B cell (primary cell): Measurements from ENCODE around the gene ZNF532. TPM values are rescaled to one million over a fixed set of nuclear protein-coding genes. Genes with fewer than 3 reads are reported as not detected.
"Not testable (repeated sequence)": the region's sequence is repeated elsewhere in the genome, so short reads cannot be mapped to it uniquely, and the experiment has no call there.

Experiments
- ATAC-seq: fragments of 200-7000 bp; cut with Tn5 transposase; one replicate; pipeline ENCODE4 v1.10.0; 2021; ENCODE audit warnings: low read depth, mild to moderate bottlenecking, moderate number of reproducible peaks, moderate library complexity
- CTCF ChIA-PET: fragments of 350-600 bp; sonication (Branson Sonifier 250); formaldehyde crosslinking; loops from one replicate; lab custom pipeline; 2021; ENCODE audit warnings: antibody characterized with exemption, inconsistent platforms; lab: Charles Lee
- POLR2A ChIA-PET: fragments of 350-600 bp; sonication (Branson Sonifier 250); formaldehyde crosslinking; loops from one replicate; lab custom pipeline; 2021; ENCODE audit warnings: antibody characterized with exemption; lab: Charles Lee
- DNase-seq: peaks from one replicate; pipeline ENCODE4 v3.0.0; 2013
- H2AFZ ChIP-seq: 2 replicates; pipeline ENCODE4 v1.6.1; 2012; ENCODE audit warnings: mild to moderate bottlenecking, low read depth, low read length; ENCODE audit not compliant: insufficient read depth, poor library complexity, severe bottlenecking
- H3K27ac ChIP-seq, 2 donors: 1 replicate in 1 of 2; 2 replicates in 1 of 2; pipeline ENCODE4 v1.5.1; 2012 to 2013; ENCODE audit warnings: low read length in 2 of 2, mild to moderate bottlenecking in 2 of 2, moderate library complexity in 1 of 2
- H3K27me3 ChIP-seq, 4 experiments: fragments of 200-600 bp in 1 of 4; sonication (generic) in 1 of 4; replicated peaks in 1 of 4; 1 replicate in 2 of 4; 2 replicates in 2 of 4; pipeline versions ENCODE4 v1.6.1 to v1.7.0; 2013 to 2016; ENCODE audit warnings: low read length in 3 of 4, mild to moderate bottlenecking in 2 of 4, mixed read lengths in 1 of 4, moderate library complexity in 1 of 4; ENCODE audit not compliant: insufficient read depth in 4 of 4, control insufficient read depth in 3 of 4; ENCODE audit errors: control extremely low read depth in 1 of 4
- H3K36me3 ChIP-seq, 2 experiments: replicated peaks in 1 of 2; 1 replicate in 1 of 2; 2 replicates in 1 of 2; pipeline versions ENCODE4 v1.6.1 to v1.7.1; 2013; ENCODE audit warnings: low read length in 1 of 2; ENCODE audit not compliant: insufficient read depth in 2 of 2, control insufficient read depth in 1 of 2; ENCODE audit errors: control extremely low read depth in 1 of 2, extremely low read depth in 1 of 2
- H3K4me1 ChIP-seq, 2 donors: fragments of 200-600 bp in 1 of 2; sonication (generic) in 1 of 2; 1 replicate in 1 of 2; 2 replicates in 1 of 2; pipeline versions ENCODE4 v1.5.1 to v1.6.1; 2013 to 2017; ENCODE audit warnings: low read length in 2 of 2; ENCODE audit not compliant: control insufficient read depth in 2 of 2, insufficient read depth in 2 of 2
- H3K4me2 ChIP-seq: replicated peaks from 2 replicates; pipeline ENCODE3; 2012; ENCODE audit warnings: mild to moderate bottlenecking, low read depth, low read length; ENCODE audit not compliant: poor library complexity, severe bottlenecking
- H3K4me3 ChIP-seq, 5 experiments: fragments of 200-600 bp in 1 of 5; sonication (generic) in 1 of 5; 1 replicate in 3 of 5; 2 replicates in 2 of 5; pipeline versions ENCODE4 v1.5.1 to v1.7.0; 2011 to 2016; ENCODE audit warnings: low read length in 4 of 5, mild to moderate bottlenecking in 4 of 5, low read depth in 2 of 5, control low read depth in 1 of 5, moderate library complexity in 1 of 5; ENCODE audit not compliant: insufficient read depth in 1 of 5; ENCODE audit errors: control extremely low read depth in 1 of 5, extremely low read depth in 1 of 5
- H3K79me2 ChIP-seq: fragments of 200-600 bp; sonication (generic); one replicate; pipeline ENCODE4 v1.6.0; 2016; ENCODE audit warnings: low read length; ENCODE audit not compliant: control insufficient read depth, insufficient read depth
- H3K9ac ChIP-seq: fragments of 200-600 bp; sonication (generic); 2 replicates; pipeline ENCODE4 v1.6.1; 2017; ENCODE audit warnings: mild to moderate bottlenecking, low read length, moderate library complexity
- H3K9me3 ChIP-seq, 3 donors: one replicate each; pipeline versions ENCODE4 v1.6.1 to v1.7.1; 2013; ENCODE audit warnings: low read length in 2 of 3; ENCODE audit not compliant: control insufficient read depth in 2 of 3, insufficient read depth in 1 of 3; ENCODE audit errors: control extremely low read depth in 1 of 3
- H4K20me1 ChIP-seq: 2 replicates; pipeline ENCODE4 v1.6.0; 2012; ENCODE audit warnings: mild to moderate bottlenecking, low read length; ENCODE audit not compliant: insufficient read depth, control insufficient read depth, poor library complexity, severe bottlenecking
- H3K27ac Mint-ChIP-seq: one replicate; pipeline ENCODE4 v1.8.0; 2021; ENCODE audit warnings: mixed read lengths
- H3K27me3 Mint-ChIP-seq: one replicate; pipeline ENCODE4 v1.8.0; 2021; ENCODE audit warnings: mixed read lengths
- H3K4me1 Mint-ChIP-seq: one replicate; pipeline ENCODE4 v1.8.0; 2021; ENCODE audit warnings: mixed read lengths
- H3K4me3 Mint-ChIP-seq: one replicate; pipeline ENCODE4 v1.8.0; 2021; ENCODE audit warnings: mixed read lengths
- H3K9me3 Mint-ChIP-seq: one replicate; pipeline ENCODE4 v1.8.0; 2022; ENCODE audit warnings: mixed read lengths; ENCODE audit not compliant: insufficient read depth
- EZH2 ChIP-seq: IDR thresholded peaks from 2 replicates; pipeline ENCODE4 v1.6.1; 2012; ENCODE audit warnings: borderline replicate concordance, low read depth, mild to moderate bottlenecking, moderate library complexity, low read length; ENCODE audit not compliant: insufficient read depth, poor library complexity, severe bottlenecking
- WGBS: methylation state at CpG from one replicate; pipeline ENCODE4 v1.1.5; 2013; ENCODE audit warnings: missing lambda C conversion rate; ENCODE audit not compliant: insufficient coverage; 5-methylcytosine and 5-hydroxymethylcytosine counted together
- intact Hi-C: fragments of 100-400 bp; cut with micrococcal nuclease; formaldehyde crosslinking; loops from one replicate; pipeline ENCODE4 v1.10.0; 2022
- polyA plus RNA-seq: library from polyadenylated mRNA; depleted of rRNA; stranded (reverse); fragments of >200 nt; gene quantifications from 2 replicates; pipeline ENCODE4 v1.2.3, GENCODE V29; 2012
- total RNA-seq, 2 donors: library from RNA; stranded (reverse); fragments of 120-200 nt in 1 of 2; gene quantifications; 1 replicate in 1 of 2; 2 replicates in 1 of 2; pipeline versions ENCODE4 v1.2.3 to v1.2.4, GENCODE V29; 2013 to 2022
- TF ChIP-seq, protein P1 (sequence below): fragments of 200-600 bp; IDR thresholded peaks from one replicate; pipeline ENCODE4 v1.8.0; 2022; ENCODE audit warnings: antibody characterized with exemption, mild to moderate bottlenecking

The ZNF532 gene
- total and polyA plus RNA-seq, 2 donors (not counting 1 experiment from before 2014, with no cell fraction given): 58.2 to 104 TPM

DNA sequence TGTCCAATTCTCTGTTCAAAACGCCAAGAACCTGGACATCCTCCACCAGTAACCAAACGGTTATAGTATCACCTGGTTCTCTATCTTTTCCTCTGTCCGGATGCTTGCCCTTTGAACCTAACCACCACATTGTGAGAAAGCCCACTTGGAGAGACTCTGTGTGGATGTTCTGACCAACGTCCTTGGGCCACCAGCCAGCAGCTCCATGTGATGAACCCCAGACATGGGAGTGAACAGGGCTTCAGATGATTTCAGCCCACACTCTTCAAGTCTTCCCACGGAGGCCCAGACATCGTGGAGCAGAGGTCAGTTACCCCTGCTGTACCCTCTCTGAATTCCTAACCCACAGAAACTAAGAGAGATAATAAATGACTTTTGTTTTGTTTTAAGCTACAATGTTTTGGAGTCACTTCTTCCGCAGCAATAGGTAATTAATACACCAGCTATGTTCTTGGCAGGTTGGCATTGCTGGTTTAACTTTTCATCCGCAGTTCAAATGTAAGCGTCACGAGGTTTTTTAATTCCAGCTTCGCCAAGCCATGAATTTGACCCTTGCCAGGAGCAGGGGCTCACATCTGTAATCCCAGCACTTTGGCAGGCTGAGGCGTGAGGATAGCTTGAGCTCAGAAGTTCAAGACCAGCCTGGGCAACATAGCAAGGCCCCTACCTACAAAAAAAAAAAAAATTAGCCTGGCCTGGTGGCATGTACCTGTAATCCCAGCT lies 36.1 kb upstream of the ZNF532 start:
- H4K20me1 ChIP-seq: no peaks in the 10 kb centered on the region
- Mint-ChIP-seq H3K4me3 (no peak overlapping the region), H3K27ac (no peak overlapping the region), H3K4me1 (no peaks in the 10 kb centered on the region), H3K27me3 (peaks cover 3% of the 10 kb centered on the region), H3K9me3 (no peaks in the 10 kb centered on the region)
- peaks cover 0 to 9% (median 0%) of the 10 kb centered on the region in 3 donors for H3K9me3 ChIP-seq
- H3K9ac ChIP-seq: no peak overlapping the region
- ChIA-PET POLR2A (no interaction called here), CTCF (no interaction called here)
- H3K36me3 ChIP-seq: no peaks in the 10 kb centered on the region
- ATAC-seq: no peak
- TF ChIP-seq, protein P1, sequence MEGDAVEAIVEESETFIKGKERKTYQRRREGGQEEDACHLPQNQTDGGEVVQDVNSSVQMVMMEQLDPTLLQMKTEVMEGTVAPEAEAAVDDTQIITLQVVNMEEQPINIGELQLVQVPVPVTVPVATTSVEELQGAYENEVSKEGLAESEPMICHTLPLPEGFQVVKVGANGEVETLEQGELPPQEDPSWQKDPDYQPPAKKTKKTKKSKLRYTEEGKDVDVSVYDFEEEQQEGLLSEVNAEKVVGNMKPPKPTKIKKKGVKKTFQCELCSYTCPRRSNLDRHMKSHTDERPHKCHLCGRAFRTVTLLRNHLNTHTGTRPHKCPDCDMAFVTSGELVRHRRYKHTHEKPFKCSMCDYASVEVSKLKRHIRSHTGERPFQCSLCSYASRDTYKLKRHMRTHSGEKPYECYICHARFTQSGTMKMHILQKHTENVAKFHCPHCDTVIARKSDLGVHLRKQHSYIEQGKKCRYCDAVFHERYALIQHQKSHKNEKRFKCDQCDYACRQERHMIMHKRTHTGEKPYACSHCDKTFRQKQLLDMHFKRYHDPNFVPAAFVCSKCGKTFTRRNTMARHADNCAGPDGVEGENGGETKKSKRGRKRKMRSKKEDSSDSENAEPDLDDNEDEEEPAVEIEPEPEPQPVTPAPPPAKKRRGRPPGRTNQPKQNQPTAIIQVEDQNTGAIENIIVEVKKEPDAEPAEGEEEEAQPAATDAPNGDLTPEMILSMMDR: no peak
- no peak for TF ChIP-seq EZH2
- H3K4me3 ChIP-seq: no peak overlapping the region
- H3K27me3 ChIP-seq: peaks cover 0 to 4% (median 0%) of the 10 kb centered on the region in 4 experiments
- H2AFZ ChIP-seq: no peak overlapping the region
- no peaks in the 10 kb centered on the region for H3K79me2 ChIP-seq
- H3K27ac ChIP-seq: no peak overlapping the region
- intact Hi-C loops: no loop called here
- no peak for DNase-seq
- 95% methylated on average over 7 of the region's 12 CpGs for WGBS
- H3K4me2 ChIP-seq: no peak overlapping the region
- H3K4me1 ChIP-seq: no peaks in the 10 kb centered on the region

DNA sequence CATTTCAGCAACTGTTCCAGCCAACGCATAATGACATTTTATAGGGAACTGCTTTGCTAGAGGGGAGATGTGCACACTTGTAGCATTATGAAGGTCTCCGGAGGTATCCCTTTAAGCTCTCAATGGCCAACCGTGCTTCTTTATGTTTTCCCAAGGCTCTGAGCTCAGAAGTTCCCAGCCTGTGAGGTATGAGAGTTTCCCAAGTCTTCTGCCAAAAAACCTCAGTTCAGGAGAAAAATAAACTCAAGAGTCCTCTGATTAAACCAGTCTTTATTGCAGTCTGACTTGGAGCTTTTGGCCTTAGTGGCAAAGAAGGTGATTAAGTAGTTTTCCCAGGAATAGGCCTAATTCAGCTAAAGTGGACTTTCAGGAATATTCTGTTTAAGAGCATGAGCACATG lies 35.4 kb upstream of the ZNF532 start:
- peaks cover 3% of the 10 kb centered on the region for H3K27me3 Mint-ChIP-seq
- Histone ChIP-seq H3K4me3 (no peak overlapping the region), H3K9ac (no peak overlapping the region), H3K27me3 (peaks cover 0 to 4% (median 0%) of the 10 kb centered on the region in 4 experiments), H3K4me2 (no peak overlapping the region), H3K9me3 (peaks cover 0 to 9% (median 0%) of the 10 kb centered on the region in 3 donors), H3K4me1 (no peaks in the 10 kb centered on the region), H4K20me1 (no peaks in the 10 kb centered on the region), H3K79me2 (no peaks in the 10 kb centered on the region), H3K27ac (no peak overlapping the region), H2AFZ (no peak overlapping the region), H3K36me3 (no peaks in the 10 kb centered on the region)
- no peak overlapping the region for H3K4me3 Mint-ChIP-seq
- intact Hi-C loops: no loop called here
- ChIA-PET CTCF (interaction anchor here (0.7 kb wide), 2 partner anchors 305 to 550 kb away, joined by 3 read pairs; no protein-coding TSS in a partner anchor), POLR2A (no interaction called here)
- 92% methylated on average over 2 of the region's 3 CpGs for WGBS
- TF ChIP-seq, protein P1: no peak
- no peak for TF ChIP-seq EZH2
- no peak for ATAC-seq
- no peaks in the 10 kb centered on the region for H3K4me1 Mint-ChIP-seq
- no peaks in the 10 kb centered on the region for H3K9me3 Mint-ChIP-seq
- no peak for DNase-seq
- H3K27ac Mint-ChIP-seq: no peak overlapping the region

DNA sequence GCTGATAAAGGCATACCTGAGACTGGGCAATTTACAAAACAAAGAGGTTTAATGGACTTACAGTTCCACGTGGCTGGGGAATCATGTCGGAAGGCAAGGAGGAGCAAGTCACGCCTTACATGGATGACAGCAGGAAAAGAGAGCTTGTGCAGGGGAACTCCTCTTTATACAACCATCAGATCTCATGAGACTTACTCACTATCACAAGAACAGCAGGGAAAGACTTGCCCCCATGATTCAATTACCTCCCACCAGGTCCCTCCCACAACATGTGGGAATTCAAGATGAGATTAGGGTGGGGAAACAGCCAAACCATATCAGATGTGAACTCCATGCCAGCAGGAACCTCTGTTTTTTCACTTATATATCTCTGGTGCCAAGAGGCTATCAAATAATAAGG lies 34.8 kb upstream of the ZNF532 start:
- H4K20me1 ChIP-seq, DNase-seq, ATAC-seq, H3K79me2 ChIP-seq, H3K4me1 Mint-ChIP-seq, H2AFZ ChIP-seq, CTCF ChIA-PET, H3K9me3 ChIP-seq, H3K4me1 ChIP-seq, H3K27me3 Mint-ChIP-seq, H3K4me2 ChIP-seq, H3K4me3 ChIP-seq, H3K4me3 Mint-ChIP-seq, intact Hi-C loops, H3K36me3 ChIP-seq, H3K27me3 ChIP-seq, H3K9me3 Mint-ChIP-seq, POLR2A ChIA-PET, H3K9ac ChIP-seq, H3K27ac Mint-ChIP-seq, H3K27ac ChIP-seq: not testable (repeated sequence)
- WGBS: no CpG with 5 or more reads among the region's 3 CpGs
